NT2/D1 (cell line): Measurements from ENCODE around the gene TIRAP.

Experiments used
- SUZ12 ChIP-seq: IDR thresholded peaks from 2 replicates; pipeline ENCODE4 v1.6.1; 2011; ENCODE audit not compliant: insufficient read length, insufficient read depth; ENCODE audit errors: extremely low read depth
- ZNF274 ChIP-seq: IDR thresholded peaks from 2 replicates; pipeline ENCODE4 v1.6.1; 2011; ENCODE audit warnings: mild to moderate bottlenecking, low read depth, low read length

DNA sequence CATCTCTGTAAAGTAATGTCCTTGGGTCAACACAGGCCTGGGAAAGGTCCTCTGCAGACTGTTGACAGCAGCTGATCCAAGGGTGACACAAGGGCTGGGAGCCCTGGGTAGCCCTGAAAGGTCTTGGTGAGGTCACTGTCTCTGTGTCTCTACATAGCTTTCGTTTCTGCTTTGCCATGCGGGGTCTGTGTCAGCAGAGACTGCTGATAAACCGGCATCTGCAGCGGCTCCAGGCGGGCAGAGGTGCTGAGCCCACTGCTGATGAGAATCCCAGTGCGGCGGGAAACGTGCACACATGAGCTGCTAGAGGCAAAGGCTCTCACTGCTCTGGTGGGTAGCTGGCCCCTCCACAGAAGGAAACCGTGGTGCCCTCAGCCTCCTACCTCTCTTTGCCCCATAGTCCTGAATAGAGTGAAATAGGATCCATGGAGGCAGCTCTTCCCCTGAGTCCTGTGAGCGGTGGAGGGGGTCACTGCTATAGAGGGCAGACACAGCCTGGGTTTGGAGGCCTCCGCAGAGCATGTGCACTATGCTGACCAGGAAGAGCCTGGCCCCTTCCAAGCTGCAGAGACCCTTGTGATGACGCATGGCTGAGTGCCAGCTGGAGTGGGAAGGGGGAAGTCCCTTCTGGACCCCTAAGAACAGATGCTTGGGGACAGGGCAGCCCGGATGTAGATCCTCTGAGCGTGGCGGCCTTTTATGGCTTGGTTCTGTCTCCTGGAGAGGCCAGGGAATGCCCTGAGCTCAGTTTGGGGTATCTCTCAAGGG is 54.8 kb downstream of the TIRAP start:
- TF ChIP-seq SUZ12, result no peak
- no peak for TF ChIP-seq ZNF274
